Ectodermal cell (in vitro differentiated cells): ENCODE results near the gene FHIT.

ENCODE experiments used
- H3K27ac ChIP-seq: 2 replicates; pipeline ENCODE4 v1.7.0; 2013; ENCODE audit warnings: mild to moderate bottlenecking, low read depth, low read length; ENCODE audit not compliant: insufficient read depth, poor library complexity, severe bottlenecking
- H3K27me3 ChIP-seq: 2 replicates; pipeline ENCODE4 v1.7.0; 2013; ENCODE audit warnings: mild to moderate bottlenecking, low read length; ENCODE audit not compliant: insufficient read depth, control insufficient read depth, poor library complexity, severe bottlenecking
- H3K36me3 ChIP-seq: one replicate; pipeline ENCODE4 v1.7.0; 2013; ENCODE audit warnings: low read length; ENCODE audit not compliant: control insufficient read depth, insufficient read depth
- H3K4me1 ChIP-seq: one replicate; pipeline ENCODE4 v1.7.0; 2013; ENCODE audit warnings: low read length; ENCODE audit not compliant: control insufficient read depth, insufficient read depth
- H3K4me3 ChIP-seq: 2 replicates; pipeline ENCODE4 v1.7.0; 2013; ENCODE audit warnings: low read depth, low read length, control low read depth; ENCODE audit not compliant: insufficient read depth
- H3K9me3 ChIP-seq: 2 replicates; pipeline ENCODE4 v1.7.0; 2013; ENCODE audit warnings: mild to moderate bottlenecking, low read length, moderate library complexity; ENCODE audit not compliant: control insufficient read depth
- WGBS, 2 experiments: methylation state at CpG; one replicate each; pipeline ENCODE4 v1.1.7; 2013; ENCODE audit warnings: missing lambda C conversion rate in 2 of 2; 5-methylcytosine and 5-hydroxymethylcytosine counted together

Gene FHIT

DNA sequence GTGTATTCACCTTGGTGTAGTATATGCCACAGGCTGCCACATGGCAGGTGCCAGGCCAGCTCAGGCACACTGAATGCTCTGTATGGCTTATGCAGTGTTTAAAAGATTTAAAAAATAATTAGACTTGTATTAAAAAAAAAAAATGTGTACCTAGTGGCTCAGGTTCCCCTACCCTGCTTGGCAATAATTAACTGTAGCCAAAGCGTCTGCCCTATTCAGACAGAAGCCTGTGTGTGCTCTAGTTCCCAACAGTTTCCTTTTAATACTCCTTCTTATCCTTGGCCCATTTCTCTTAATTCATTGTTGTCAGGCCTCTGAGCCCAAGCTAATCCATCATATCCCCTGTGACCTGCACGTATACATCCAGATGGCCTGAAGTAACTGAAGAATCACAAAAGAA is 1449.2 kb downstream of the FHIT start:
- 64 to 78% methylated on average over 2 of the region's 2 CpGs for WGBS, 2 experiments
- no peaks in the 10 kb centered on the region for H3K4me1 ChIP-seq
- no peaks in the 10 kb centered on the region for H3K27me3 ChIP-seq
- H3K4me3 ChIP-seq, result no peak overlapping the region
- no peak overlapping the region for H3K27ac ChIP-seq
- H3K9me3 ChIP-seq, result no peaks in the 10 kb centered on the region
- no peaks in the 10 kb centered on the region for H3K36me3 ChIP-seq

DNA sequence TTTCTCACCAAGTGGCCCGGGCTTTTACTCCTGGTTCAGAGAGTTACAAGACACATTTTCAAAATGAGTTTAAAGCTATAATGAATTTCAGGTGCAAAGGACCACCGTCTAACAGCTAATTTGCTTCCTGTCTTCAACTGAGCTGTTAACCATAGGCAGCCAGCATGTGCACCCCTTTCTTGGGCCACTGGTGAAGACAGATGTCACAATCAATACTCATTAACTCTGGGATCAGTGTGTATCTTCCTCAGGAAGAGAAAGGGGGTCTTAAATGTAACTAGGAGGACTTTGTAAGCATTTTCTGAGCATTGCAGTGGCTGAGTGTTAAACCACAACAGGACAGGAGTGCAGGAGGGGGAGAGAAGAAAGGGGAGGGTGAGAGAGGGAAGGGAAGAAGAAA is 1450.8 kb downstream of the FHIT start:
- no peak overlapping the region for H3K27ac ChIP-seq
- H3K4me3 ChIP-seq, result no peak overlapping the region
- no peaks in the 10 kb centered on the region for H3K4me1 ChIP-seq
- H3K36me3 ChIP-seq, result no peaks in the 10 kb centered on the region
- WGBS, 2 experiments, result 89 to 94% methylated on average over 2 of the region's 2 CpGs
- no peaks in the 10 kb centered on the region for H3K9me3 ChIP-seq
- no peaks in the 10 kb centered on the region for H3K27me3 ChIP-seq

DNA sequence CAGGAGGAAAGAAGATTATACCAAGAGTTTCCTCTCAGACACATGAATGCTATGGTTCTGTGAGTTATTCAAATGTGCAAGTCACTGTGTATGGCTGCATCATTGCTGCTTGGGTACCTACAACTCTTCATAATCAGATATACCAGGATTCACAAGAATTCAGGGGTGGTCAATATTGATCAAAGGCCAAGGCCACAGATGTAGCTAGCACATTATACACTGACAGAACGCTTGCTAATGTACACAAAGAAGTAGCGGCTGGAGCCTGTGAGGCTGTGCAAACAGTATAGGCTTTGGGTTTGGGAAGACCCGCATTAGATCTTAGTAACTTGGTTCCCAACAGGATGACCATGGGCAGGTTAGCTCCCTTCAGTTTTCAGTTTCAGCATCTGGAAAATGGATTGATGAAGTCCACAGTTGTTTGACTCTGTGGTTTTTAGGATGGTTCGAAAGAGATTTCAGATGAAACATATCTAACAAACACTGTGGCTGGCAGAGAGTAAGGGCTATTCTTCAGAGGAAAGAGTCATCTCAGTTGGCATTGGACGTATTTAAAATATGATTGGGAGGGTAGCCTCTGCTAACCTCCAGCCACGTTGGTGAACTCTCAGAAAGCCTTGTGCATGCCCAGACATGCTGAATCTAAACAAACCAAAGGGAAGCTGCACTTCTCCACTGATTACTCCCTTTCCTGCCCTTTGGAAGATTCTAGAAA is 1452.7 kb downstream of the FHIT start:
- no peaks in the 10 kb centered on the region for H3K9me3 ChIP-seq
- no peaks in the 10 kb centered on the region for H3K36me3 ChIP-seq
- WGBS, 2 experiments, result 96 to 98% methylated on average over 6 of the region's 6 CpGs
- no peaks in the 10 kb centered on the region for H3K27me3 ChIP-seq
- no peak overlapping the region for H3K27ac ChIP-seq
- H3K4me3 ChIP-seq, result no peak overlapping the region
- H3K4me1 ChIP-seq, result no peaks in the 10 kb centered on the region

DNA sequence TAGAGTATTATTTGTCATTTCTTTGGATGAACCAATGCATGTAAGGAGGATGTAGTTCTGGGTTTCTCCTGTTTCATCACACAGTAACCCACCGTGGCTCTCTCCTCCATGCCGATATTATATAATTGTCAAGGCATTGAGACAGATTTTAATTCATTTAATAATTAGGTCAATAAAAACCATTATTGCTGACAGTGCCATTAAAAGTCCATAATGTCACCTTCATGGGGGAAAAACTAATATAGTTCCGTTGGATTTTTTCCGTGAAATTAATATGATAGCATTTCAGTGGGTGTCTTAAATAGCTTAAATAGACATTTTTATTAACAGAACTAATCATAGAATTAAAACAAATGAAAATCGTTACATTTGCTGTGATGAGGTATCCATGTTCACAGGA is 1453.7 kb downstream of the FHIT start:
- Histone ChIP-seq H3K27ac (no peak overlapping the region), H3K4me1 (no peaks in the 10 kb centered on the region), H3K9me3 (no peaks in the 10 kb centered on the region), H3K36me3 (no peaks in the 10 kb centered on the region), H3K4me3 (no peak overlapping the region), H3K27me3 (no peaks in the 10 kb centered on the region)
- WGBS, 2 experiments, result 92 to 100% methylated on average over 2 to 4 of the region's 5 CpGs

DNA sequence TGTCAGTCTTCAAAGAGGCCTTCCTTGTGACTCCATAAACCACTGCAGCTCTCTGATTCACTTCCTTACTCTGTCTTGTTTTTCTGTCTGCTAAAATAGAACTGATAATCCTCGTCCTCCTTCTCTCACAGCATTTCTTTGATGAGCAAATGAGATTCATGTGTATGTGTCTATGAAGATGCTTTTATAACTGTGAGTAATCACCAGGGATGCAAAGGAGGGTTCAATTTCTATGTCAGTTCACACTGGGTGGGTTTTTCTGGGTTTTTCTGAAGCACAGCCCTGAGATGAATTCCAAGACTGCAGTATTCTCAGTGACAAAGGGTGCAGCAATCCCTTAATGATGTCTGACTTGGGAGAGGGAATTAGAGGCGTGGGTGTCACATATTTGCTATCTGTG is 1454.8 kb downstream of the FHIT start:
- WGBS, 2 experiments, result 96 to 100% methylated on average over 1 to 2 of the region's 2 CpGs
- Histone ChIP-seq H3K36me3 (no peaks in the 10 kb centered on the region), H3K9me3 (no peaks in the 10 kb centered on the region), H3K4me3 (no peak overlapping the region), H3K27me3 (no peaks in the 10 kb centered on the region), H3K4me1 (no peaks in the 10 kb centered on the region), H3K27ac (no peak overlapping the region)

DNA sequence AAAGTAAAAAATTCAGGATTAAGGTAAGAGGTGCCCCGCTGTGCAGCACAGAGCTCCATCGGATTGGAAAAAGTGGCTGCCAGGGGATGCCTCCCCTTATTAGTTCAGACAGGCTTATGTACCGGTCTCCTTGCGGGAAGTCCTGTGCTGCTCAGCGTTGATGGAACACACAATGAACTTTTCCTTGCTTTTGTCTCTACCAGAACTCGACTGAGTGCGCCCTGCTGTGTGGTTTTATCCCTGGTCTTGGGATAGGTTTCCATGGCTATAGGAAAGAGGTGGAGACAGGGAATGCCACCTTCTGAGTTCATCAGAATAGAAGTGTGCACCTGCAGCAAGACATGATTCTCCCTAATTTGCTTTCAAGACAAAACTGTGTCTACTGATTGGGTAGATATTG is 1455.5 kb downstream of the FHIT start:
- no peaks in the 10 kb centered on the region for H3K9me3 ChIP-seq
- no peak overlapping the region for H3K27ac ChIP-seq
- no peaks in the 10 kb centered on the region for H3K36me3 ChIP-seq
- 61 to 66% methylated on average over 7 of the region's 7 CpGs for WGBS, 2 experiments
- H3K4me3 ChIP-seq, result no peak overlapping the region
- no peaks in the 10 kb centered on the region for H3K27me3 ChIP-seq
- H3K4me1 ChIP-seq, result no peaks in the 10 kb centered on the region

DNA sequence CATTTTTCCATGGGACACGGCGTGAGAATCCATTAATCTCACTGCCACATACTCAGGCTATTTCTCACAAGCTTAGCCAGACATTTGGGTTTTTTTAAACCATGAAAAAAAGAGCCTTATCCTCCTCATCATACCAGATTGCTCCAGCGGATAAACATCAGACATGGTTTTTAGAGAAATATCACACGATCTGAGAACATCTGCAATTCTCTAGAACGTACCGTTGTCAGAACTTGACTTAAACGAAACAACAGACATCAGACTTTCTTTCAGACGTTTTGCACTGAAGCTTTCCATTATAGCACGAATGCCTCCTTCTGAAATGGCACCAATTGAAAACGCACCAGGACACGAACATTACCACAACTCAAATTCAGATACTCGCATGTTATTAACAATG is 1457.3 kb downstream of the FHIT start:
- WGBS, 2 experiments, result 85 to 86% methylated on average over 12 of the region's 12 CpGs
- H3K27ac ChIP-seq, result no peak overlapping the region
- no peaks in the 10 kb centered on the region for H3K27me3 ChIP-seq
- H3K36me3 ChIP-seq, result no peaks in the 10 kb centered on the region
- H3K9me3 ChIP-seq, result no peaks in the 10 kb centered on the region
- no peaks in the 10 kb centered on the region for H3K4me1 ChIP-seq
- H3K4me3 ChIP-seq, result no peak overlapping the region

DNA sequence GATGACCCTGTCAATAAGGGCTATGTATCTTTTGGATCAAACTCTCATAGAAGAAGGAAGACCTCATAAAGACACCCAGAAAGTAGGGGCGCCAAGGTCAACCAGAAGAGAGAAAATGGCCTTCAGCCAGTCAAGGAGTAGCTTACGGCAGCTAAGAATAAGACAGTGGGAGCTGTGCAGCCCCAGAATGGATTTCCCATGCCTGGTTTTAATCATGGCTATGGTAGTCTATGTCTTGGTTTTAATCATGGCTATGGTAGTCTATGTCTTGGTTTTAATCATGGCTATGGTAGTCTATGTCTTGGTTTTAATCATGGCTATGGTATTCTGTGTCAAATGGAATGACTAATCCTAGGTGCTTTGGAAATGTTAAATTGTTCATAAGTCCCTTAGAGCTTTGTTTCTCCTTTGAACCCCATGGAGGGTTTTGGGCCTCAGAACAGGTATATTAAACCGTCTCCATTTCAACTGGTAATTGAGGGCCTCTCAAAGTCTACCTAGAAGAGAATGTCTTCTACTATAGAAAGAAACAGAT is 1459.4 kb downstream of the FHIT start:
- WGBS, 2 experiments, result 68 to 77% methylated on average over 2 to 3 of the region's 3 CpGs
- no peak overlapping the region for H3K27ac ChIP-seq
- no peaks in the 10 kb centered on the region for H3K9me3 ChIP-seq

DNA sequence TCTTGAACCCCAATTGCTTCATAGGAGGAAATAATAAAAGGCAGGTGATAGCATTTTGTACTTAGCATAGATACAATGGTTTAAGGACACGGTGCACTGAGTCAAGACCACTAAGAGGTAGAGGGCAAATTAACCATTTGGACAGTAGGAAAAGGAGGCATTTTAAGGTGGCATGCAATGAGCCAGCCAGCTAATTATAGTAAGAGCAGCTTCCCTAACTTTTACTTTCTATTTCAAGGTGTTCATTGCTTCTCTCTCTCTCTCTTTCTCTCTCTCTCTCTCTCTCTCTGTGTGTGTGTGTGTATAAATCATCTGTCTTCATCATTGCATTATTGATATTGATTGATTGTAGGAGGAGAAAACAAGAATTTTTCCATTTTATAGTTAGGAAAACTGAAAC is 1461.0 kb downstream of the FHIT start:
- no peaks in the 10 kb centered on the region for H3K9me3 ChIP-seq
- H3K4me3 ChIP-seq, result no peak overlapping the region
- WGBS, 2 experiments, result 91 to 96% methylated on average over 1 of the region's 1 CpG
- no peaks in the 10 kb centered on the region for H3K4me1 ChIP-seq
- H3K36me3 ChIP-seq, result no peaks in the 10 kb centered on the region
- no peak overlapping the region for H3K27ac ChIP-seq
- no peaks in the 10 kb centered on the region for H3K27me3 ChIP-seq

More for the DNA sequence above, 1459.4 kb downstream of the FHIT start:
- H3K4me1 ChIP-seq, result no peaks in the 10 kb centered on the region
- no peaks in the 10 kb centered on the region for H3K27me3 ChIP-seq
- H3K36me3 ChIP-seq, result no peaks in the 10 kb centered on the region
- H3K4me3 ChIP-seq, result no peak overlapping the region

DNA sequence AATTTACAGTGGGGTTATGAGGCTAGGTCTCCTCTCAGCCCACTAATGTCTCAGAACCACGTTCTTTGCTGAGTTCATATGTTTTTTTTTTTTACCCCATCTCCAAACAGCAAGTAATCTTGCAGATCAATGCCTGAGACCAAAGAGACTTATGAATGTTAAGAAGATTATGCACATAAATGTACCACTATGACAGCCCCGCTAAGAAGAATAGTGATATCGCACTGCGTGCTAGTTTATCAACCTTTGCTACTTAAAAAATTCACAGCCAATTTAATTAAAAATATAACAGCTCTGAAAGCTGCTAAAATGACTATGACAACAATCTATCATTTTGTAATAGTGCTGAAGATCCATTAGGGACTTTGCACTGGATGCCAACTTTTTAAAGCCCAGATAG is 1462.5 kb downstream of the FHIT start:
- WGBS, 2 experiments, result 100% methylated on average over 3 of the region's 4 CpGs
- no peaks in the 10 kb centered on the region for H3K27me3 ChIP-seq
- H3K4me1 ChIP-seq, result no peaks in the 10 kb centered on the region
- no peaks in the 10 kb centered on the region for H3K9me3 ChIP-seq
- no peak overlapping the region for H3K27ac ChIP-seq
- H3K36me3 ChIP-seq, result no peaks in the 10 kb centered on the region
- H3K4me3 ChIP-seq, result no peak overlapping the region
